ENCODE results near the gene B4GALT3.

DNA sequence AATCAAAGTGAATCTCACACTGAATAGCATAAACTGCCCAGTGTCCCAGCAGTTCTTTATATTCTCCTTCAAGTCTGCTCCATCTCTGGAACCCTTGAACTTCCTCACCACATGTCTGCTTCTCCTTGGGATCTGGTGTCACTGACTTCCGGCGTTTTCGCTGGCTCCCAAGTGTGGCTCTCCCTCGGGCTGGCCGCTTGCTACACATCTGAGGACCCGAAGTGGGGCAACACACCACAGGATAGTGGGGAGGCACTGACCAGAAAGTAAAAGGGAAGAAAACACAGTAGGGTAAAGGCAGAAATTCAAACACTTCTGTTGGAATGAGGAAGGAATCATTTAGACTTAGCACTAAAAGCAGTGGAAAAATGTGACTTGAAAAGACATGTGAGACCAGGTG, 54.3 kb downstream of the B4GALT3 start:
- no peak for TF ChIP-seq CTCF (IDR thresholded peaks at IDR 0.05; ENCODE audit: extremely low read depth in 1 of 2, insufficient read depth in 1 of 2, low read depth in 1 of 2, low read length in 2 of 2)
- TF ChIP-seq POLR2AphosphoS5 (IDR thresholded peaks at IDR 0.05; ENCODE audit: insufficient read depth, low read depth, low read length), result no peak
- no peak for TF ChIP-seq POLR2A (IDR thresholded peaks at IDR 0.05; ENCODE audit: low read depth, low read length)
- TF ChIP-seq EZH2 (IDR thresholded peaks at IDR 0.05; ENCODE audit: borderline replicate concordance, low read depth, low read length, severe bottlenecking), result no peak
- TF ChIP-seq JUN (IDR thresholded peaks at IDR 0.05; ENCODE audit: borderline replicate concordance, insufficient read depth, insufficient read length, low read depth), result no peak
